Measurements from ENCODE around the gene RGS3. TPM values are rescaled to one million over a fixed set of nuclear protein-coding genes. Genes with fewer than 3 reads are reported as not detected.
A peak's percentile ranks its signal among the peaks of the same experiment; 100 is the strongest.

RGS3 gene
- total RNA-seq, 1 donor from 2014 or later: 29.9 TPM

DNA sequence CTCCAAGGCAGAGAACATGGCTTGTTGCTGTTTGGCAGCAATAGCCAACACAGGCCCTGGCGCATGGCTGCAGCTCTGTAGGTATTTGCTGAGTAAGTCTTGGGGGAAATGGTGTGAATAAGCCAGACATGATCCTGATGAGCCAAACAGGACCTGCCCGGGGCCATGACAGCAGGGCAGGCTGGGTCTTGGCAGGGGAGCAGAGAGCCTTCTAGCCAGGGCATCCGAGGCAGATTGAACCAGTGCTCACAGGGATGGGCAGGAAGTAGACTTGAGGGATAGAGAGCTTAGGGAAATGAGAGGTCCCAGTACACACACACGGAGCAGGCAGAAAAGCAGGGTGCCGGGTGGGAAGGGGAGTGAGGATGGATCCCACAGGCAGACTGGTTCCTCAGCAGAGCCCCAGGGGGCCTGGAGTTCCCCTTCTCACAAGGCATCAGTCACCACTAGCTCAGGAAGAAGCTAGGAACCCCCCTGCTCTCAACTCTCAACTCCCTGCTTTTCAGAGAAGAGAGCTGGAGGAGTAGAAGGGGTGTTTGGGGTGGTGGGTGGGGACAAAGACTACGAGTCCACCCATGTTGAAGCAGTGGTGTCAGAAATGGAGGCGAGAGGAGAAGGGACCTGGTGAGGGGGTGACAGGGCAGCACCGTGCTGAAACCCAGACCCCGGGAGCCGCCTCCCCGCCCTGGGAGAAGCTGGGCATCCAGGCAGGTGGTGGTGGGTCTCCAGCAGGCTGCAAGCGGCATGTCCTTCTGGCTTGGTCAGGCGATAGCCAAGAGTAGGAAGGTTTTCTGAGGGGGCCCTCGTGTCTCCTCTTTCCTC, 111.1 kb downstream of the RGS3 start:
- no peak for DNase-seq (ENCODE audit: extremely low spot score, unreplicated experiment)
- Mint-ChIP-seq H3K4me1 (ENCODE audit: unreplicated experiment) (peaks cover 16% of the 10 kb centered on the region), H3K4me3 (no peak overlapping the region), H3K9me3 (no peaks in the 10 kb centered on the region), H3K27me3 (peaks cover 3% of the 10 kb centered on the region), H3K36me3 (no peaks in the 10 kb centered on the region), H3K27ac (no peak overlapping the region)
- no peak for TF ChIP-seq CTCF (conservative IDR thresholded peaks at IDR 0.05)

GRCh38 chr9:113577525-113578261, 114.2 kb downstream of the RGS3 start:
- TF ChIP-seq CTCF (conservative IDR thresholded peaks at IDR 0.05): no peak
- Mint-ChIP-seq H3K4me3 (no peak overlapping the region), H3K36me3 (no peaks in the 10 kb centered on the region), H3K9me3 (no peaks in the 10 kb centered on the region), H3K27me3 (peaks cover 3% of the 10 kb centered on the region), H3K27ac (peak overlapping the region; percentile 1), H3K4me1 (ENCODE audit: unreplicated experiment) (peaks cover 23% of the 10 kb centered on the region)
- DNase-seq (ENCODE audit: extremely low spot score, unreplicated experiment): no peak

DNA sequence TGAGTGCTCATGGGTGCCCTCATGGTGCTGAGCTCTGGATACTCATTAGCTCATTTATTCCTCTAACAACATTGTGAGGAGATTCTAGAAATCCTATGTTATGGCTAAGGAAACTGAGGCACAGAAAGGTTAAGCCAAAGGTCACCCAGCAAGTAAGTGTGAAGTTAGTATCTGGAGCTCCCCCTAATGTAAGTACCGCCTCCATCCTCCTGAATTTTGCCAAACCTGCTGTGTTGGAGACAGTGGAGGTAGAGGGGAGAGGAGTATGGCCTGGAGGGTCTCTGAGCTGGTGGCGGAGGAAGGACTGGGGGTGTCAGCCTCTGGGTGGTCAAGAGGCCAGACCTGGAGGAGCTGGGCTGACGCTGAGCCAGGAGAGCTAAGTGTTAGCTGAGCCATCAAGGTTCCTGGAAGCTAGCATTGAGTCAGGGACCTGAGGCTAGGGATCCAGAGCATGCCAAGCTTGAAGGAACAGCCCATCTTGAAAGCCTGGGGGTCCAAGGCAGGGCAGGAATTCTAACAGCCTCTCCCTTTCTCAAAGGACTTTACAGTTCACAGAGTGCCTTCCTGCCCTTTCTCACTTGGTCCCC, 114.8 kb downstream of the RGS3 start:
- Mint-ChIP-seq H3K27ac (peak overlapping the region; percentile 1), H3K4me3 (no peak overlapping the region)
- no peak for TF ChIP-seq CTCF (conservative IDR thresholded peaks at IDR 0.05)

GRCh38 chr9:113578882-113579282, 115.4 kb downstream of the RGS3 start:
- Mint-ChIP-seq H3K27me3 (peaks cover 3% of the 10 kb centered on the region), H3K4me1 (ENCODE audit: unreplicated experiment) (peaks cover 27% of the 10 kb centered on the region), H3K9me3 (no peaks in the 10 kb centered on the region), H3K27ac (no peak overlapping the region), H3K36me3 (no peaks in the 10 kb centered on the region), H3K4me3 (no peak overlapping the region)
- DNase-seq (ENCODE audit: extremely low spot score, unreplicated experiment): no peak
- no peak for TF ChIP-seq CTCF (conservative IDR thresholded peaks at IDR 0.05)

More for the DNA sequence above, 114.8 kb downstream of the RGS3 start:
- H3K9me3 Mint-ChIP-seq: no peaks in the 10 kb centered on the region
- peaks cover 3% of the 10 kb centered on the region for H3K27me3 Mint-ChIP-seq
- no peak for DNase-seq (ENCODE audit: extremely low spot score, unreplicated experiment)
- peaks cover 27% of the 10 kb centered on the region for H3K4me1 Mint-ChIP-seq (ENCODE audit: unreplicated experiment)
- no peaks in the 10 kb centered on the region for H3K36me3 Mint-ChIP-seq

DNA sequence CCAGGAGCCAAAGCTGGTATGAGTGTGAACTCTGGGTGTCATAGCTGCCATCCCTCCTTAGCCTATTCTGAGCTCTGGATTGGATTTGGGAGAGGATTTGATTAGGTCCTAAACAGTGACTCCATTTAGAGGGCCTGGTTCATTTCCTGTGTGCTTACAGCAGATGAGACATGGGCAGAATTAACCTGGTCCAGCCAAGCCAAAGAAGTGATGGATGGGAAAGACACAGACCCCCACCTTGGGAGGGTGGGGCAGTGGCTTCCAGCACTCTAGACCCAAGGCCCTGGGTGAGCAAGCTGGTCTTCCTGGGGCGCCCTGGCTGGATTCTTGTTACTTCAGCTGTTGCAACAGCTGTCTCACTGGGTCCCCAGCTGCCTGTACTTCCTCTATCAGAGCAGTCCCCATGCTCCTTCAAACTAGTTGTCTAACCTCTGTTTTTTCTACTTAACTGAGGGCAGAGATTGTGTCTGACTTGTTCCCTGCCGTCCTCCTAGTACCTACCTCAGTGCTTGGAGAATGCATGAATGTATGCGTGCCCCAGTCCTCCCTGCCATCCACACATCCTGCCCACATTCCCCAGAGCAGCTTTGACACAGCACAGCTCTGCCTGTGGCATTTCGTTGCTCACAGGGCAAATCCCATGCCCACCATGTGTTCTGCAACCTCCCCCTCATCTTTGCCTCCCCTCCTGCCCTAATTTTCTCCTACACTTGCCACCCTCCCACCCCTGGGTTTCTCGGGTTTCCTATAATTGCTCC, 115.9 kb downstream of the RGS3 start:
- no peaks in the 10 kb centered on the region for H3K9me3 Mint-ChIP-seq
- no peak for TF ChIP-seq CTCF (conservative IDR thresholded peaks at IDR 0.05)
- peak overlapping the region; percentile 66 for H3K27ac Mint-ChIP-seq
- peaks cover 27% of the 10 kb centered on the region for H3K4me1 Mint-ChIP-seq (ENCODE audit: unreplicated experiment)
- H3K4me3 Mint-ChIP-seq: peak overlapping the region; percentile 48
- H3K27me3 Mint-ChIP-seq: peaks cover under 1% of the 10 kb centered on the region
- H3K36me3 Mint-ChIP-seq: no peaks in the 10 kb centered on the region
- no peak for DNase-seq (ENCODE audit: extremely low spot score, unreplicated experiment)
